Measurements from ENCODE around the gene ROBO1. TPM values are rescaled to one million over a fixed set of nuclear protein-coding genes. Genes with fewer than 3 reads are reported as not detected.

ROBO1 gene
- total RNA-seq, 1 experiment from 2014 or later: 3.2 TPM

DNA sequence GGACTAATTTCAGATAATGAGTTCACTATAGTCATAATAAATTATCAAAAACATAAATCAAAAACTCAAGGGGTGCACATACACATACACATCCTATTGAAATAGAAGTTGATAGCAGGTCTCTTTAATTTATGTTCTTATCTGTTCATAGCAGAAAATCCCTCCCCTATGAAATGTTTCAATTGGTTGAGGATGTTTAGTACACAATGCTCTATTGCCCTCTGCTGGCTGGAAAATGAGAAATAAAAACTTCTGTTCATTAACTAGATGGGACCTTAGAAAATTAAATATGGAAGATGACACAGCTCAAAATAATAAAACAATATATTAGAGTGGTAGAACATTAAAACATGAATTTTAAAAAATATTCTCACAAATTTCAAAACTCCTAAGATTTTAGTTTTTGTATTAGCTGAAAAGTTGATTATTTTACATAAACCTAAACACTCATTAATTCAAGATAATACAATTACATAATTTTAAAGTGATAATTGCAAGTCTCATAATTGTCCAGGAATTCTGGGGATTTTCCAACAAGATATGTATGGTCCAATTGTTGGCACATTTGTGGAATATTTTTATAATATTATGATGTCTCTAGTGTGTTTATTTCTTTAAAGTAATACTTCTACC is 735.0 kb downstream of the ROBO1 start:
- DNase-seq (ENCODE audit: extremely low read depth, low read depth): peak; percentile 35

DNA sequence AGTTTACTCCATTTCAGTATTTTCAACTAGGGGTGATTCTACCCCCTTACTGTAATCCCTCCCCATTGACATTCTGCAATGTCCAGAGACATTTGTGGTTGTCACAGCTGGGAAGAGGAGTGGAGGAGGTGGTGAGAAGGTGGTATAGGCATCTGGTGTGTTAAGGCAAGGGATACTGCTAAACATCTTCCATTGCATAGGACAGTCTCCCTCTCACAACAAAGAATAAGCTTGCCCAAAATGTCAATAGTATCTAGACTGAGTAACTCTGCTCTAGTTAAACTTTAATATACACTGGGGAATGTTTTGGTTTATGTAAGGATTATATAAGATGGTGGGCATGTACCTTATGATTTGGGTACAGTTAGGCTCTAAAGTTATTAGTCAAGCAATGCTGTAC is 737.6 kb downstream of the ROBO1 start:
- no peak for DNase-seq (ENCODE audit: extremely low read depth, low read depth)

DNA sequence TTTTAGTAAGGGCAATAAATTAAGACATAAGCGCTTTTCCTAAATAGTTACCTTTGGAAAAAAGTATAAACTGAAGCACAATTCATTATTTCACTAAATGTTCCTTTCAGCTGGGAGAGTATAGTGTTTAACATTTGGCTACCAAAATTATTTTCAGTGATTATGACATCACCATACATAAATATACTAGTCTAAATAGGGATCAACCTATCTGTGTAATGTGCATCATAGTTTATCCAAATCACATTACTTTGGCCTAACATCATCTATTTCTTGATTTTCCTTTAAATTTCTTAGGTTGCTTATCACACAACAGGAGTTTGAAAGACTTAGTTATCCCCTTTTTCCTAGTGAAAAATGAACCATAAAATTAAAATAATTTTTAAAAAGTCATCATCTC is 738.9 kb downstream of the ROBO1 start:
- DNase-seq (ENCODE audit: extremely low read depth, low read depth): no peak

DNA sequence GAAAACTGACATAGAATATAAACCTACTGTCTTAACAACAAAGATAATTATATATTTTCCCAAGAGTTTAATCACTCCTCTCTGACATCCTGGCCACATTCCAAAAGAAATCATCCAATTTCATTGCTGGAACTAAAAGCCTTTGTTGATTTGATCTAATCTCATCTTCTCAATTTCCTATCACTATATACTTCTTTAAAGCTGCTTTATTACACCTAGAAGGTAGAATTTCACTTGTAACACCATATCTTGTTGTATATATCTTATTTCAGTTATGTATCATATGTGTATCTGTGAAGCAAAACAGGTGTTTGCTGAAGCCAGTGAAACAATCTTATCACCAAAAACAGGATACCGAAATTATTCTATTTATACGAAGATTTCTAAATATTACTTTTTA is 740.2 kb downstream of the ROBO1 start:
- no peak for DNase-seq (ENCODE audit: extremely low read depth, low read depth)

DNA sequence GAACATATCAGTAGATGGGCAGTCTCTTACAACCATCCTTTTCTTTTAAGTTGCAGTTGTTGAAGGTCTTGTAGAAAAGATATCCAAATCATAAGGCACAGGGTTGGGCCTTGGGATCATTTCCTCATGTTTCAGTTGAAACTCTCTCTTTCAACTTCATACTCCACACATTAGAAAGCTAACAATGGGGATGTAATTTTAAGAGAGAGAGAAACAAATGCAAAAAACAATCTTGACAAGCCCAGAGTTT is 747.9 kb downstream of the ROBO1 start:
- DNase-seq (ENCODE audit: extremely low read depth, low read depth): no peak

DNA sequence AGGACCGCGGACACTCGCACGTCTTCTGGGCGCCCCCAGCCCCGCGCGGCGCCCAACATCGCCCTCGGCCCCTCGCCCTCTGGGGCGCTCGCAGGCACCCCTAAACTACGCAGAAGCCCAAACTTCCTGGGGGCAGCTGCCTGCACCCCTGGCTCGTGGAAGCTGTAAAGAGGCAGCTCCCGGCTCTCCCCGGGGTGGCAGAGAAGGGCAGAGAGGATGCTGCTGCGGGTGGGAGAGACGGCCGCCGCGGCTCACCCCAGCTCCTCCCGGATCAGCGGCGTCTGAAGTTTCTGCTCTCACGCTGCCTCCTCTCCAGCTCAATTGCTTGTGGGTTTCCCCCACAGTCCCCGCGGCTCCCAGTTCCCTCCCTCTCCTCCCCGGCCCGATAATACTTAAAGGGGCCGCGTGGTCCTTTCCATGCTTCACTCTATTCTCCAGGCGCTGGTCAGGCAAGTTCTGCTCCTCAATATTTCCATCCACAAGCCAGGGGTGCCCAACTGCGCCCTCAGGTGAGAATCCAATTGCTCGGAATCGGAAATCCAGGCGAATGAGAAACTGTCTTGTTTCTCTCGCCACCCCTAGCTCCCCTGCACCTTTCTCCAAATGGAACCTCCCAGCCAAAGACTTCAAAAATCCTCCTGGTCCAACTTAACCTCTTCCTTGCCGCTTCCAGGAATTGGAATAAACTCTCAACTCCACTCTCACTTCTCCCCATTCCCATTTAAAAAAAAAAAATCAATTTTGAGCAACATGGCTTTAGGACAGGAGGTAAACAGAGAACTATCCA is 748.5 kb downstream of the ROBO1 start:
- peak; percentile 33 for DNase-seq (ENCODE audit: extremely low read depth, low read depth)

DNA sequence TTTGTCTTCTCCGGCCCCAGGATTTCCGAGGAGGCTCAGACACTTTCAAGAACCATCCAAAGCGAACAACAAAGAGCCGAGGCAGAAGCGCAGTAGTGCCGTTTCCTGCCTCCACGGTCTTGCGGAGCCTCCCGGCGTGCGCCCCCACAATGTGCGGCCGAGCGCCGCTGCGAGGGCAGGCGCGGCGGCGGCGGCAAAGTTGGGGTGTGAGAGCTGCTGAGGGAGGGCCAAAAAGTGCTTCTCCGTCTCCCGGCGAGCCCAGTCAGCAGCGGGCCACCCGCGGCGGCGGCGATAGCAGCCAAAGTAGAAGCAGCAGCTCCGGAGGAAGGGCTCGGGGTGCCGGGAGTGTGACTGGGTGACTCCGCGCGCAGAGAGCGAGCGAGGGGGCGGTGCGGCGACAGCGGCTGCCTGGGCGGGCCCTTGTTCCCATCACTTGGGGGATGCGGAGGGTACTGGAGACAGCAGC is 749.1 kb downstream of the ROBO1 start:
- DNase-seq (ENCODE audit: extremely low read depth, low read depth): peak; percentile 6

DNA sequence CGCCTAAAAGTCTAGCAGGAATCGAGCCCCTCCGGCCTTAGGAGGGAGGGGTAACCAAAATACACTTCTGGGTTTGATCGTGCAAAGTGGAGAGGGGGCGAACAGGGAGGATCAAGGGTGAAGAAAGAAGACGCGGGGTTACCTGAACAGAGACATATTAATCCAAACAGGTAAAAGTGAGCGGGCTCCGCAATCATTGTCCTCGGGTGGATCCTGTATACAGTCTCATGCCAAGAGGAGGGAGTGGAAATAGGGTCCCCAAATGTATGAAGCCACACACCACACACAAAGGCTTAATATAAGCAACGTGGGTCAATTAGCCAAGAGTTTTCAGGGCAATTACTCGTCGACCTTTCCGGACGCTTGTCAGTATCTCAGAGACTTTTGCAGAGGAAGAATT is 749.5 kb downstream of the ROBO1 start:
- DNase-seq (ENCODE audit: extremely low read depth, low read depth): no peak

DNA sequence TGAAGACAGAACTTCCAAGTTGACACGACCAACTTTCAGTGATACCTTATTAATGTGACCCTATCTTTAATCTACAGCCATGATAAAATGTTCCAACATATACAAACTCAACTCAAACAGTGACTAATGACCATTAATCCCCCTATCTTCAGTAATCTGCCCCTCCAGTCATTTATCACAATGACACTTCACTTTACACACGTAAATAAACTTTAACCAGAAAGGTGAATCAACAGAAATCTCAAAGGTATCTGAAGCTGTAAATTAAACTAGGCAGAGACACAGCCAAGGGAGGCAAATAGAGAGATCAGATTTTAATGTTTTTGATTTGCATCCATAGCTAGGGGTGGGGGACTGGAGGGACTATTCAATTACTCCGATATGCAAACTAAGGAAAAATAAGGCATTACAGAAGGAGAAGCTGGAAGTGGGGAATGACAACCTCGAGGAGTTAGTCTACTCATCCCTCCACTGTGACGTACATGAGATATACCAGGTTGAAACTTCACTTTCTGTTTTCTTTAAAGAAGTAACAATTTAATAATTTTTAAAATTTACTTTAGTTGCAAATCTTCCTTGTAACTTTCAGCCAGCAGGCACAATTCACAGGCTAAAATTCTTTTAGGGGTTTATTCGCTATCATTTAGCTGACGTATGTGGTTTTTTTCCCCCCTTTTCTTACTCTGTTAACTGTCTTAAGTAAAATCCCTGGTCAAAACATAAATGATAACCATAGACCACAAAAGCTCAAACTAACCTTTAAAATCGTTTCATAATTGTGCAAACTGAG is 751.0 kb downstream of the ROBO1 start:
- DNase-seq (ENCODE audit: extremely low read depth, low read depth): no peak

DNA sequence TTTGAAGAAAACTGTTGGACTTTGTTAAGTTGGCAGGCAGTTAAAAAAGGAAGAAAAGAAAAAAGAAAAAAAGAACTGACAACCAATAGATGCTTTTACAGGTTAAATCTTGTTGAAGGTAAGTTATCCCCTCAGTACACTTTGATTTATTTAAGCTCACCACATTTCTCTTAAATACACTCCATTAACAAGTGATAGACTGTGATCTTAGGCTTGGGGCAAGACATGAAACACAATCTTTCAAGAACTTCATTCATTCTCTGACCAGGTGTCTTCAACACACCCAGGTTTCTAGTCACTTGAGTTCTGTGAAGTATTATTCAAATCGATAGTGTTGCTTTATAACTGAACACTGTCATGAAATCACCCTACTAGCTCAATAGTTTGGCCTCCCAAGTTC is 751.9 kb downstream of the ROBO1 start:
- no peak for DNase-seq (ENCODE audit: extremely low read depth, low read depth)

DNA sequence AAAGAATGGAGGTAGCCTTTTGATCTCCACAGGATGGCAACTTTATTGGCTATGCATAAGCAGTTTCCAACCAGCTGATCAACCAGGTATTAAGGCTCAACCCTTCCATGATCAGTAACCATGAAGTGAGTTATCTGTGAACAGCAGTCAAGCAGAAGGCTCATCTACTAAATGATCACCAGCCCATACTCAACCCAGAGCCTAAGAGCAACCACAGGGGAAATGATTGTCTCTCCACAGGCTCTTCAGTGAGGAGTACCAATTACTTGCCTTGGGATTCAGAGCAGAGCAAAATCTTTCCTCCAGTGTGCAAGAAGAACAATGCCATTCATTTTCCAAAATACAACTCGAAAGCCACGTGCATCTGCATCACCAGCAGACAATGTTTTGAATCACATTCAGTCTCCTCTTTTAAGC is 754.8 kb downstream of the ROBO1 start:
- DNase-seq (ENCODE audit: extremely low read depth, low read depth): no peak

DNA sequence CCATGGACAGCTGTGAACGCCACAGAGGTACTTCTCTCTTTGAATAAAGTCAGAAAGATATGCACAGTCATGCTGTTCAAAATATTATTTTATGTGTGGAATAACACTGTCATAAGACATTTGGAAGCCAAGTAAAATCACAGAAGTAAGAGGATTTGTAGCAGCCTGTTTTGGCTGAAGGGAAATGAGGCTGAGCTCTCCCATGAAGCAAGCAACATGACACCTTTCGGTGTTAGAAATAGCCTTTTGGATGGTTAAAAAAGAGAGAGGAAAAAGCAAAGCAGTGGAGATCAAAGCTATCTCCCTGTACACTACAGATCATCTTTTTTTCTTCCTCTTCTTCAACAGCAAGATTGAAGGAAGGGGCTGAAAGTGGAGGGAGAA is 755.3 kb downstream of the ROBO1 start:
- no peak for DNase-seq (ENCODE audit: extremely low read depth, low read depth)

DNA sequence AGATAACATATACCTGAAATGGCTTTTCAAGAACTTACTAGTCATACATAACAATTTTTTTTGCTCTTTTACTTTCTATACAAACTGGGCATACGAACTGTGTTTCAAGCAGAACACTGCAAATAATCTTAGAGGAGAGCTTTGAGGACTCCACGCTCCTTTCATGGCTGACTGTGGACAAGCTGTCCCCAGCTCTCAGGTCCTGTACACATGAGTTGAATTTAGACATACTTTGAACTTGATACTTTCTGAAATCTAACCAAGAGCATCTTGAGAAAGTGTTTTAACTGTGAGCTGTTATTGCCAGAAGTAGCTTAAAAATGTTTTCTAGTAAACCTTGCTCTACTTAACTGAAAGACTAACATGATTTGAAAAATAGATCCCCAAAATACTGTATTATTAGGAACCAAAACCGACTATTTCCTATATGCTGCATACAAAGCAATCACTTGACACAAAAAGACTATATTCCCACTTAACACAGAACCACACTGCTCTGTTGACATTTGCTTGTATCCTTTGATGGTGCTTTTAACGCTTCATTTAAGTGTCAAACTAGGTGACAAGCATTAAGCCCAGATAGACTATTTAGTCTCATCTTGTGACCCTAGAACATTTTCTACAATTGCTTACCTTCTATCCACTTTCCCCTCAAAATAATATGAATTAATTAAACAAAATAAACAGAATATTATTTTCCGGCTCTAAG is 755.8 kb downstream of the ROBO1 start:
- no peak for DNase-seq (ENCODE audit: extremely low read depth, low read depth)

DNA sequence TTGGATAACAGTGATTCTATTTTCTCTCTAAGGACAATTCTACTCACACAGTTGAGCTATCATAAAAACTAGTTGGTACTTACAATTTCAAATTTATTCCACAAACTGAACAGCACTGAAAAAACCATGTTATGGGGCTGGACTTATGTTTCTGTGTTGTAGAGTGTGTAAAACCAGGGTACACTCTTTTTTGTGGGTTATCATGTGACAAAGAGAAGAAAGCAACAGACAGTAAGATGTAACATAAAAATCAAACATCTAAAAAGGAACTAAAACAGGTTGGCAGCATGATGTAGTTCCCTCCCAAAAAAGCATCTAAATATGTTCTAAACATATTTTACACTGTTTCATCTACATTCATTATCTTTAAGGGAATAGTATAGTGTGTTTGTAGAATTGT is 757.9 kb downstream of the ROBO1 start:
- DNase-seq (ENCODE audit: extremely low read depth, low read depth): no peak

DNA sequence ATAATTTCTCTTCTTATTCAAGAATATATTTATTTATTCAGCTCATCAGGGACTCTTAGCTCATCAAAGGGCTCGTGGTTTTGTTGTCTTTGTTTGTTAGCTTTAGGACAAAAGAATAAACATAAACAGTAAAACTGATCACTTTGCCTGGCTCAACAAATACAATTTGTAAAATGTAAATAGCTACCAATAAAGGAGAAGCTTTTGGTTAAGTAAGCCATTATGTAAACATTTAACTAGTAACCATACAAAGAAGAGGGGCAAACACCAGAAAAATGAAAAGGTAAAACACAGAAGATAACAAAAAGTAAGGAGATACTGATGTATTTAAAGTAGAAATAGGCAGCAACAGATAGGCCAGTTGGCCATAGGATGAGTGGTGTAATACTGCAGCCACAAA is 761.7 kb downstream of the ROBO1 start:
- no peak for DNase-seq (ENCODE audit: extremely low read depth, low read depth)

DNA sequence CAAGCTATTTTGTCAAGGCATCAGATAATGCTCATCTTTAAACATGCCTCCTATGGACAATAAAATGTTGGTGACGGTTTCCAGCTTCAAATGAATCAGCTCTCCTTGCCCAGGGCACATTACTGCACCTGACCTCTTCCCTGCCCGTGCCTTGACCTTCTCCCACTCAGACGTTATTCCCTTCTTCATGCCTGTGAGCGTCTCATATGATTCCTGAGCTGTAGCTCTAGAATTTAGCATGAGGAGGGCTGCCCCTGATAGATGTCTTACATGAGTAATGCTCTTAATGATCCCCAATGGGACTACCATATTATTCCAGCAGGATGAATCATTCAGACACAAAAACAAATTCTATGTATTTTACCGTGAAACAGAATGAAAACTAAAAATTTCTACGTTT is 762.7 kb downstream of the ROBO1 start:
- DNase-seq (ENCODE audit: extremely low read depth, low read depth): no peak

DNA sequence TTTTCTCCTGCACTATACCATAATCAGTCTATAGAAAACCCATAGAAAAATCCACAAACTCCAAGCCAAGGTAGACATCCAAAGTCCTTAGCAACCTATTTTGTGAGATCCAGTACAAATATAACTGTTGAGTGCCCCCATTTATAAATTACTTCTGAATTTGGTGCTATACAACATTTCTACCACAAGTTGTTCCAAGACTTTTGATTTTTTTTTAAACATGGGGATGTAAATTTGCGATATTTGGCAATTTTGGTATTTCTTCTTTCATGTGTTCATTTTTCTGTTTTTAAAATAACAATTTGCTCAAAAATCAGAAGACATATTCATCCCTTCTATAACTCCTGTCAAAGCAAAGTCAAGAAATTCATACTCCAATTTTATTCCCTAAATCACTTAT is 763.8 kb downstream of the ROBO1 start:
- DNase-seq (ENCODE audit: extremely low read depth, low read depth): no peak

DNA sequence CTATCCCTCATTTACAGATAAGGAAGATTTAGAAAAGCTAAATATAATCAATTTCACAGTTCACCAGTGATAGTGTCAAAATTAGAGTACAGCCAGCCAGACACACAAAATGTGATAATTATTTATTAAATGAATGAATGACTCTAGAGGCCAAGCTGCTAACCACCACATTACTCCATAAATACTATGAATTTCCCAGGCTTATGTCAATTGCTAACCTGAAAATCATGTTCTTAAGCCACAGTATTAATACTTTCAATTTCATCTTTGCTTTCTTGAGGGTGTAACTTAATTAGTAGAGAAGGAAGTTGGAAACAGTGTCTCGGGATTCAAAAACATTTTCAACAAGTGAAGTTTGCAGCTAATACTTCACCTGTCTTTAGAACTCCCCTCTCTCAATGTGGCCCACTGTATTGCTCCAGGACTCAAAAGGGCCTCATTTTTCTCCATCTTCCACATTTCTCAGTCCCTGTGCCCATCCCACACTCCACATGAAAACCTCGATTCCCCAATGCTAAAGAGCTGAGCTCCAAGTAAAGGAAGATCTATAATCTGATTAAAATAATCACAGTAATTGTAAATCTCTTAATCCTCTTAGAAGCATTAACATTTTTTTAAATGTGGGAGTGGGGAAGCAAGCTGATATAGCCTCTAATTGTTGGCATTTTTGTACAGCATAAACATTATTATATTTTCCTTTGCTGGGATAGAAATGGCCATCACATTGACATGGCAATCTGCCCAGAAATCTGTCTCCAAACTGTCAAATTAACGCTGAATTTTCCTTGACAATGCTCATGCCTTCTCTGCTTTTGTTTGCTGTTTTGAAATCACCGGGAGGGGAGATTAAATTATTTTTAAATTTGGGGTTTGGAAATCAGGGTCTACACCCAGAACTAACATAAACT is 765.1 kb downstream of the ROBO1 start:
- DNase-seq (ENCODE audit: extremely low read depth, low read depth): no peak

DNA sequence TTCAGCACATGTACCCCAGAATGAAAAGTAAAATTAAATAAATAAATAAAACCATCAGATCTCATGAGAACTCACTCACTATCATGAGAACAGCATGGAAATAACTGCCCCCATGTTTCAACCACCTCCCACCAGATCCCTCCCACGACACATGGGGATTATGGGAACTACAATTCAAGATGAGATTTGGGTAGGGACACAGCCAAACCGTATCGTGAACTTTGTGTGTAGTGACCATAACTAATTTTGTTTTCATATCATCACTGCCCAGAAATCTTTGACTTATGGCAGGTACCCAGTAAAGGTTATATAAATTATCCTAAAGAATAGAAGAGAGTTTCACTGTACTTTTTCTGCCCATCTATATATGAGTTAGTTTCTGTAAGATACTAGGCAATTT is 766.5 kb downstream of the ROBO1 start:
- no peak for DNase-seq (ENCODE audit: extremely low read depth, low read depth)

DNA sequence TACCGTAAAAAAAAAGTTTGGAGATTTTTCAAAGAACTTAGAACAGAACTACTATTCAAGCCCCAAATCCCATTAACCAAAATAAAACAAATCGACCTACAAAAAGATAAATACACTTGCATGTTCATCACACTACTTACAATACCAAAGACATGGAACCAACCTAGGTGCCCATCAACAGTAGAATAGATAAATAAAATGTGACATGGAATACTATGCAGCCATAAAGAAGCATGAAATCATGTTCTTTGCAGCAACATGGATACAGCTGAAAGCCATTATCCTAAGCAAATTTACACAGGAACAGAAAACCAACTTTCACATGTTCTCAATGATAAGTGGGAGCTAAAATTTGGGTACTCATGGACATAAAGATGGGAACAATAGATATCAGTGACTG is 768.7 kb downstream of the ROBO1 start:
- no peak for DNase-seq (ENCODE audit: extremely low read depth, low read depth)

Measured in NCI-H460 (cell line).